SK-N-SH (cell line): ENCODE data around the gene MRPL1. TPM values are rescaled to one million over a fixed set of nuclear protein-coding genes. Genes with fewer than 3 reads are reported as not detected.

Experiments used
- CTCF ChIA-PET: fragments of 300-600, 350-600 bp; formaldehyde crosslinking; extraction: SDS; loops from one replicate; lab custom pipeline; 2021; lab: Yijun Ruan, JAX
- POLR2A ChIA-PET: fragments of 350-600 bp; sonication (Branson Sonifier 250); formaldehyde crosslinking; extraction: SDS; loops from one replicate; lab custom pipeline; 2020; ENCODE audit warnings: antibody characterized with exemption, inconsistent platforms; lab: Yijun Ruan, JAX
- DNase-seq: peaks from one replicate; pipeline ENCODE4 v3.0.0; 2012
- H2AFZ ChIP-seq: fragments of 200-600 bp; sonication (generic); 2 replicates; pipeline ENCODE4 v1.8.1; 2016; ENCODE audit warnings: antibody characterized with exemption, mild to moderate bottlenecking, low read depth
- H3F3A ChIP-seq: fragments of 200-600 bp; sonication (generic); replicated peaks from 2 replicates; pipeline ENCODE3; 2016; ENCODE audit warnings: antibody characterized with exemption, mild to moderate bottlenecking; ENCODE audit not compliant: insufficient read depth
- H3K27ac ChIP-seq, 2 experiments: fragments of 200-500 bp in 1 of 2; fragments of 200-600 bp in 1 of 2; sonication (Bioruptor generic) in 1 of 2; sonication (generic), shearing (Covaris generic) in 1 of 2; 2 replicates each; pipeline versions ENCODE4 v1.5.1 to v1.6.1; 2014 to 2016; ENCODE audit warnings: low read depth in 2 of 2, inconsistent platforms in 1 of 2, low read length in 1 of 2, mild to moderate bottlenecking in 1 of 2, mixed read lengths in 1 of 2
- H3K27me3 ChIP-seq: fragments of 200-600 bp; sonication (generic), shearing (Covaris generic); 2 replicates; pipeline ENCODE4 v1.6.1; 2016; ENCODE audit warnings: mixed run types; ENCODE audit not compliant: insufficient read depth
- H3K36me3 ChIP-seq, 2 experiments: fragments of 200-500 bp in 1 of 2; fragments of 200-600 bp in 1 of 2; sonication (Bioruptor generic) in 1 of 2; sonication (generic) in 1 of 2; replicated peaks in 1 of 2; 2 replicates each; pipeline versions ENCODE3 to v1.5.1; 2014 to 2016; ENCODE audit warnings: low read length in 1 of 2, mild to moderate bottlenecking in 1 of 2; ENCODE audit not compliant: insufficient read depth in 2 of 2, control insufficient read depth in 1 of 2
- H3K4me1 ChIP-seq, 2 experiments: fragments of 200-500 bp in 1 of 2; fragments of 200-600 bp in 1 of 2; sonication (Bioruptor generic) in 1 of 2; sonication (generic), shearing (Covaris generic) in 1 of 2; 2 replicates each; pipeline versions ENCODE4 v1.5.1 to v1.6.1; 2014 to 2016; ENCODE audit warnings: low read depth in 1 of 2, low read length in 1 of 2, mixed run types in 1 of 2; ENCODE audit not compliant: insufficient read depth in 2 of 2, control insufficient read depth in 1 of 2
- H3K4me2 ChIP-seq: fragments of 200-600 bp; sonication (generic), shearing (Covaris generic); 2 replicates; pipeline ENCODE4 v1.6.1; 2017; ENCODE audit warnings: mixed run types
- H3K4me3 ChIP-seq, 2 experiments: fragments of 200-500 bp in 1 of 2; fragments of 200-600 bp in 1 of 2; sonication (Bioruptor generic) in 1 of 2; sonication (generic), shearing (Covaris generic) in 1 of 2; 2 replicates each; pipeline versions ENCODE4 v1.5.1 to v1.8.1; 2014 to 2016; ENCODE audit warnings: low read depth in 2 of 2, inconsistent platforms in 1 of 2, low read length in 1 of 2, mild to moderate bottlenecking in 1 of 2, mixed read lengths in 1 of 2, moderate library complexity in 1 of 2
- H3K79me2 ChIP-seq: fragments of 200-600 bp; sonication (generic); 2 replicates; pipeline ENCODE4 v1.8.1; 2017; ENCODE audit warnings: mild to moderate bottlenecking; ENCODE audit not compliant: insufficient read depth
- H3K9ac ChIP-seq: fragments of 200-600 bp; sonication (generic); 2 replicates; pipeline ENCODE4 v1.6.1; 2017; ENCODE audit warnings: mixed run types
- H3K9me2 ChIP-seq: fragments of 200-600 bp; sonication (generic); 2 replicates; pipeline ENCODE4 v1.6.1; 2017; ENCODE audit warnings: mixed run types
- H3K9me3 ChIP-seq: fragments of 200-600 bp; sonication (generic); 2 replicates; pipeline ENCODE4 v1.6.1; 2017; ENCODE audit warnings: mixed run types, mild to moderate bottlenecking, moderate library complexity
- H4K20me1 ChIP-seq: fragments of 200-600 bp; sonication (generic); 2 replicates; pipeline ENCODE4 v1.6.1; 2017; ENCODE audit warnings: mild to moderate bottlenecking, mixed run types; ENCODE audit not compliant: insufficient read depth
- CHD2 ChIP-seq: fragments of 150-350 bp; IDR thresholded peaks from 2 replicates; pipeline ENCODE4 v1.6.1; 2018; ENCODE audit warnings: low read length; ENCODE audit not compliant: partially characterized antibody
- CTCF ChIP-seq: fragments of 200-600 bp; sonication (generic); IDR thresholded peaks from 2 replicates; pipeline ENCODE4 v1.6.1; 2017; ENCODE audit warnings: antibody characterized with exemption, mild to moderate bottlenecking, moderate library complexity
- EP300 ChIP-seq, 2 experiments: IDR thresholded peaks; 2 replicates each; pipeline versions ENCODE4 v1.4.0 to v1.6.1; 2012; ENCODE audit warnings: borderline replicate concordance in 1 of 2, low read depth in 1 of 2, low read length in 1 of 2
- FOSL2 ChIP-seq: IDR thresholded peaks from 2 replicates; pipeline ENCODE4 v1.4.0; 2012; ENCODE audit warnings: low read depth, mild to moderate bottlenecking, moderate library complexity, borderline replicate concordance
- FOXJ3 ChIP-seq: sonication (generic); formaldehyde crosslinking; IDR thresholded peaks from 2 replicates; pipeline ENCODE4 v1.5.1; 2020; ENCODE audit warnings: mild to moderate bottlenecking, missing genetic modification reagents
- FOXM1 ChIP-seq: IDR thresholded peaks from 2 replicates; pipeline ENCODE4 v1.4.0; 2012; ENCODE audit warnings: low read depth, mild to moderate bottlenecking
- GABPA ChIP-seq: IDR thresholded peaks from 2 replicates; pipeline ENCODE4 v1.4.0; 2012; ENCODE audit warnings: low read depth, mild to moderate bottlenecking
- GATA2 ChIP-seq: sonication (generic); formaldehyde crosslinking; IDR thresholded peaks from 2 replicates; pipeline ENCODE4 v1.5.0; 2020; ENCODE audit warnings: mild to moderate bottlenecking, missing genetic modification reagents
- JUND ChIP-seq: IDR thresholded peaks from 2 replicates; pipeline ENCODE4 v1.4.0; 2012
- MAX ChIP-seq: IDR thresholded peaks from 2 replicates; pipeline ENCODE4 v1.4.0; 2012; ENCODE audit warnings: low read depth
- MEF2A ChIP-seq: IDR thresholded peaks from 2 replicates; pipeline ENCODE4 v1.4.0; 2012; ENCODE audit warnings: low read depth, borderline replicate concordance
- NFIC ChIP-seq: IDR thresholded peaks from 2 replicates; pipeline ENCODE4 v1.4.0; 2012; ENCODE audit warnings: borderline replicate concordance
- PBX3 ChIP-seq: IDR thresholded peaks from 2 replicates; pipeline ENCODE4; 2012
- POLR2AphosphoS5 ChIP-seq: IDR thresholded peaks from 2 replicates; pipeline ENCODE4 v1.6.1; 2012; ENCODE audit warnings: low read depth, low read length
- RAD21 ChIP-seq: IDR thresholded peaks from 2 replicates; pipeline ENCODE4 v1.6.1; 2012; ENCODE audit warnings: mild to moderate bottlenecking, low read length
- RFX5 ChIP-seq: IDR thresholded peaks from 2 replicates; pipeline ENCODE4 v1.6.1; 2012; ENCODE audit warnings: mild to moderate bottlenecking, improper control_type of control experiment, low read length
- SMC3 ChIP-seq: IDR thresholded peaks from 2 replicates; pipeline ENCODE4 v1.6.1; 2012; ENCODE audit warnings: low read depth, low read length, improper control_type of control experiment
- USF1 ChIP-seq: IDR thresholded peaks from 2 replicates; pipeline ENCODE4 v1.4.0; 2012; ENCODE audit warnings: low read depth, borderline replicate concordance
- WGBS: methylation state at CpG from one replicate; pipeline ENCODE4 v1.1.6; 2017; ENCODE audit warnings: low lambda C conversion rate; 5-methylcytosine and 5-hydroxymethylcytosine counted together
- polyA plus RNA-seq, 3 experiments: library from polyadenylated mRNA; depleted of rRNA; stranded (reverse); fragments of >200 nt; gene quantifications; 2 replicates each; pipeline ENCODE4 v1.2.3, GENCODE V29; 2012

Gene MRPL1
- polyA plus RNA-seq, 1 of the 3 experiments (the other 2 are of a cell fraction), result 11.0 TPM

DNA sequence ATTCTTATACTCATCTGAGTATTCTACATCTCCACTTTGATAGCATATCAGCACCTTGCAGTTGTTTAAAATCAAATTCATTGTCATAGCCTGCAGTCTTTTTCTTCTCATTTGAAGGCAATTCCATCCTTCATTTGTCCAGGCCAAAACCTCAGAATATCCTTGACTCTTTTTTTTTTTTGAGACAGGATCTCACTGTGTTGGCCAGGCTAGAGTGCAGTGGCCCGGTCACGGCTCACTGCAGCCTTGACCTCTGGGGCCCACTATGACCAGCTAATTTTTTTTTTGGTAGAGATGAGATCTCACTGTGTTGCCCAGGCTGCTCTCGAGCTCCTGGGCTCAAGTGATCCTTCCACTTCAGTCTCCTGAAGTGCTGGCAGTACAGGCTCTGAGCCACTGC, 2.6 kb downstream of the MRPL1 start:
- peaks cover 2 to 16% of the 10 kb centered on the region in 2 experiments for H3K36me3 ChIP-seq
- CTCF ChIA-PET, result no interaction called here
- POLR2A ChIA-PET, result interaction anchor here (0.7 kb wide), 1 partner anchor 621 kb away, joined by 6 read pairs; no protein-coding TSS in a partner anchor
- no peak overlapping the region for H3K4me2 ChIP-seq
- no peaks in the 10 kb centered on the region for H3K9me2 ChIP-seq
- H4K20me1 ChIP-seq, result no peaks in the 10 kb centered on the region
- no peaks in the 10 kb centered on the region for H3K27me3 ChIP-seq
- H3F3A ChIP-seq, result peaks cover 20% of the 10 kb centered on the region
- H3K4me1 ChIP-seq, result no peaks in the 10 kb centered on the region; a peak in 2 of 4 replicates
- 93% methylated on average over 3 of the region's 3 CpGs for WGBS
- H3K27ac ChIP-seq, result no peak overlapping the region
- H3K79me2 ChIP-seq, result peaks cover 63% of the 10 kb centered on the region
- no peaks in the 10 kb centered on the region for H3K9me3 ChIP-seq
- DNase-seq, result no peak
- no peak overlapping the region for H3K4me3 ChIP-seq
- TF ChIP-seq MAX (no peak), CHD2 (no peak), RFX5 (no peak), USF1 (no peak), SMC3 (no peak), NFIC (no peak), RAD21 (no peak), FOXM1 (no peak), CTCF (no peak), POLR2AphosphoS5 (no peak), MEF2A (no peak), GABPA (no peak), FOSL2 (no peak), EP300 (IDR thresholded peaks at IDR 0.05; ENCODE audit: borderline replicate concordance in 1 of 2, low read depth in 1 of 2, low read length in 1 of 2) (no peak), FOXJ3 (CRISPR knock-in tag) (no peak), PBX3 (no peak), JUND (no peak), GATA2 (CRISPR knock-in tag) (no peak)
- H3K9ac ChIP-seq, result no peak overlapping the region
- H2AFZ ChIP-seq, result no peak overlapping the region
